Brain pericyte (primary cell): ENCODE data around the gene INO80E.
"Not testable (repeated sequence)": the region's sequence is repeated elsewhere in the genome, so short reads cannot be mapped to it uniquely, and the experiment has no call there.

Source experiments
- DNase-seq: peaks from one replicate; pipeline ENCODE4 v3.0.0-alpha.2; 2012; ENCODE audit warnings: low read depth, low spot score

Gene INO80E

GRCh38 chr16:29995911-29996765, at the start of gene INO80E:
TSS of gene INO80E (plus strand) at chr16:29996241. CDS start at chr16:29996311, 70 bp downstream.
- DNase-seq = peak; percentile 76

- DNase-seq = no peak
Measured at GRCh38 chr16:29947897-29948296, 48.1 kb upstream of the INO80E start.

GRCh38 chr16:29950806-29951461, 45.1 kb upstream of the INO80E start:
- DNase-seq = no peak

- no peak for DNase-seq
Measured at GRCh38 chr16:29951625-29952365, 44.2 kb upstream of the INO80E start.

GRCh38 chr16:29958756-29959155, 37.3 kb upstream of the INO80E start:
- no peak for DNase-seq

GRCh38 chr16:29959293-29959692, 36.7 kb upstream of the INO80E start:
- DNase-seq = no peak

- not testable (repeated sequence) for DNase-seq
Measured at GRCh38 chr16:29959821-29960220, 36.2 kb upstream of the INO80E start.

GRCh38 chr16:29961127-29961478, 34.9 kb upstream of the INO80E start:
- DNase-seq = no peak

GRCh38 chr16:29961479-29962343, 34.3 kb upstream of the INO80E start, which contains the start of gene TMEM219:
TSS of gene TMEM219 (plus strand) at chr16:29962079. CDS start at chr16:29963144, 1,065 bp downstream.
- DNase-seq = peak; percentile 47

- DNase-seq = no peak
Measured at GRCh38 chr16:29962344-29962994, 33.6 kb upstream of the INO80E start.

- no peak for DNase-seq
Measured at GRCh38 chr16:29963021-29963743, 32.9 kb upstream of the INO80E start.

- DNase-seq = no peak
Measured at GRCh38 chr16:29968205-29968604, 27.8 kb upstream of the INO80E start.

GRCh38 chr16:29971304-29971703, 24.7 kb upstream of the INO80E start:
- no peak for DNase-seq

- no peak for DNase-seq
Measured at GRCh38 chr16:29972500-29972899, 23.5 kb upstream of the INO80E start.

GRCh38 chr16:29972992-29973383, 23.1 kb upstream of the INO80E start:
- DNase-seq = no peak

- peak; percentile 99 for DNase-seq
Measured at GRCh38 chr16:29973384-29974246, 22.4 kb upstream of the INO80E start, which contains the start of gene TAOK2. TSS of gene TAOK2 (plus strand) at chr16:29973868. CDS start at chr16:29977773, 3,905 bp downstream.

- no peak for DNase-seq
Measured at GRCh38 chr16:29974291-29975133, 21.5 kb upstream of the INO80E start.

GRCh38 chr16:29975134-29975538, 20.9 kb upstream of the INO80E start:
- DNase-seq = no peak
